Measurements from ENCODE around the gene ADCY10. TPM values are rescaled to one million over a fixed set of nuclear protein-coding genes. Genes with fewer than 3 reads are reported as not detected.

The ADCY10 gene
- not detected in 2 replicates for total RNA-seq

GRCh38 chr1:167913895-167914496 lies at the start of gene ADCY10:
TSS of gene ADCY10 (minus strand) at chr1:167914134. CDS start at chr1:167905140, 8,994 bp downstream.

GRCh38 chr1:167936930-167937708 lies 23.2 kb upstream of the ADCY10 start, which contains the start of gene MPC2:
TSS of gene MPC2 (minus strand) at chr1:167937072. CDS start at chr1:167935841, 1,231 bp downstream.

GRCh38 chr1:167936068-167936929 lies 22.4 kb upstream of the ADCY10 start, which contains the start of gene DCAF6:
TSS of gene DCAF6 (plus strand) at chr1:167936683. CDS start at chr1:167936912, 229 bp downstream.

Other genes with a start within 250 kb of the ADCY10 start
- 96.4 and 118 TPM in 2 replicates for gene MPZL1, start 192.2 kb downstream of the ADCY10 start, total RNA-seq
- 51.8 and 61.1 TPM in 2 replicates for gene DCAF6, start 22.5 kb upstream of the ADCY10 start, total RNA-seq
- gene MPC2, start 22.9 kb upstream of the ADCY10 start, total RNA-seq: 23.5 and 36.5 TPM in 2 replicates
- gene GPR161, start 222.8 kb upstream of the ADCY10 start, total RNA-seq: 8.5 and 11.2 TPM in 2 replicates